GM18867 (cell line): Measurements from ENCODE around the gene UNC5C.

Experiments used
- ATAC-seq: cut with Tn5 transposase; IDR thresholded peaks from one replicate; pipeline ENCODE4 v1.9.1; 2021; ENCODE audit warnings: mild to moderate bottlenecking, moderate library complexity; ENCODE audit not compliant: unreplicated experiment

The UNC5C gene

DNA sequence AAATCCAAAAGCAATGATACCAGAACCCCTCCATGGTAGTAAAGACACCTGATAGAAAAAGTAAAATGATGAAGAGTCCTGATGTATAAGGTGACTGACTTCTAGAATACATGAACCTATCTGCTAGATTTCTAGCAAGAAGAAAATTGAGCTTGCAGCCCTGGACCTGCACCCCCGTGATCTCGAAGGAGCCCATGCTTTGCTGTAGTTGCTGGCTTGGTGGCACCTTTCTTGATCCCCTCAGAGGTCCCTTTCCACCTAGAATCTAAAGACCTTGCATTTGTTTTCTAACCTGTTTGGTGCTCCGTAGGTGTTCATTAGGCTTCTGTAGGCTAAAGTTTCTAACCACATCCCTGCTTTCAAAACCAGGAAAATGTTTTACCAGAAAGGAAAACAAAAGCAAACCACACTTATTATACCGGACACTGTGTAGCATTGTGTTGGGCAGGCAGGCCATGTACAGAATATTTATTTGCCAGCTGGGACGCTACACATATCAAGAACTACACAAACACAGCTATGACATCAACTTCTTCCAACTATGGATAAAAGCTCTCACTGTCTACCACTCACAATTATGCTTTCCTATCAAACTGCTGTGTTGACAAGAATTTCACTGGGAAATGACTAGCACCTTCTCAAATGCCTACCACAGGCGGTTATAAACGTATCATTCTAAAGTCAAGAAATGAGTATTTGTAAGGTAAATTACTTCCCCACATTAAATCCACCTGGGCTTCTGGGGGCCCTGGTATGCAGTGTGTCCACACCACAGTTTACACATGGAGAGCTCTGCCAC lies 316.2 kb downstream of the UNC5C start:
- no peak for ATAC-seq

DNA sequence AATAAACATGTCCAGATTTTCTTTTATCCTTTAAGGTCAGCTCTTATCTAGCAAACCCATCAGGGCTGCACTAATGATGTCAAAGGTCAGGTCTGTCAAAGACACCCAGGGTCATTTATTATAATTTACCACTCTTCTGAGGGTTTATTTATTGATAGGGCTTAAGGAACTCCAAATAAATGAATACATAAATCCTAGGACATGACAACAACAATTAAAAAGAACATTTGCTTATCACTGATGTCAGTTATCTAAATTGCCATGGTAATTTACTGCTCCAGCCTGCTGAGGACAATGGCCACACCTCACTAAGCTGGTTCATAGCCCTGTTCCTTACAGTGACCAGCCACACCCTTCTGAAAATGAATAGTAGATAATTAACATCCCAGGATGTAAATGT lies 317.1 kb downstream of the UNC5C start:
- ATAC-seq = no peak

DNA sequence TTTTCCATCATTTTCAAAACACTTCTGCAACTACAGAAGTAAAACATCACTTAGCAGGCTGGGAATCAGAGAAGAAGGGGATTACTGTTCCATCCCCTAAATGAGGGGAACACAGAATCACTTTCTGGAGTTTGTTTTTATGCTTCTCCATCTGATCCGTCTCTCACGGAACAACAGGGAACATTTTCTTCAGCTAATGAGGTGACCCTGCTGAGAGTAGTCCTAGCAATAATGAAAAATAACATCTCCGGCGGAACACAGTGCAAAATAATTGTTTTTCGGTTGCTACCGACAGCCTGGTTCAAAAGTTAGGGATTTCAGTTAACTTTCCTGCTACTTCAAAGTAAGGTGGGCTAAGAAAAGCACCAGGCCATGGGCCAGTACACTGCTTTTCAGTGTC lies 322.9 kb downstream of the UNC5C start:
- no peak for ATAC-seq

DNA sequence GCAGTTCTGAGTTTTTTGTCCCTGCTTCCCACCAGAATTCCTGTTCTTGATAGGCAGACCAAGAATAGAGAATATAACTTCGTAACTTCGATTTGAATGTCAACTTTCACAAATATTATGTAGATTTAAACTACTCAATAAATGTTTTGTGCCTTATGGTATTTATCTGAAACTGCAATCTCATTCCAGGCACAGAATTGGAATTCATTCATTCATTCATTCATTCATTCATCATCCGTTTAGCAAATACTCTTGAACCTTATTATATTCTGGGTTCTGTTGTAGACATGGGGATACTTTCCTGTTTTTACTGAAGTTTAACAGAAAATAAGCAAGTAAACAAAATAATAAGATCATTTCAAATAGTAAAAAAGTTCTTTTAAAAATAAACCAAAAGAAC lies 324.4 kb downstream of the UNC5C start:
- no peak for ATAC-seq

DNA sequence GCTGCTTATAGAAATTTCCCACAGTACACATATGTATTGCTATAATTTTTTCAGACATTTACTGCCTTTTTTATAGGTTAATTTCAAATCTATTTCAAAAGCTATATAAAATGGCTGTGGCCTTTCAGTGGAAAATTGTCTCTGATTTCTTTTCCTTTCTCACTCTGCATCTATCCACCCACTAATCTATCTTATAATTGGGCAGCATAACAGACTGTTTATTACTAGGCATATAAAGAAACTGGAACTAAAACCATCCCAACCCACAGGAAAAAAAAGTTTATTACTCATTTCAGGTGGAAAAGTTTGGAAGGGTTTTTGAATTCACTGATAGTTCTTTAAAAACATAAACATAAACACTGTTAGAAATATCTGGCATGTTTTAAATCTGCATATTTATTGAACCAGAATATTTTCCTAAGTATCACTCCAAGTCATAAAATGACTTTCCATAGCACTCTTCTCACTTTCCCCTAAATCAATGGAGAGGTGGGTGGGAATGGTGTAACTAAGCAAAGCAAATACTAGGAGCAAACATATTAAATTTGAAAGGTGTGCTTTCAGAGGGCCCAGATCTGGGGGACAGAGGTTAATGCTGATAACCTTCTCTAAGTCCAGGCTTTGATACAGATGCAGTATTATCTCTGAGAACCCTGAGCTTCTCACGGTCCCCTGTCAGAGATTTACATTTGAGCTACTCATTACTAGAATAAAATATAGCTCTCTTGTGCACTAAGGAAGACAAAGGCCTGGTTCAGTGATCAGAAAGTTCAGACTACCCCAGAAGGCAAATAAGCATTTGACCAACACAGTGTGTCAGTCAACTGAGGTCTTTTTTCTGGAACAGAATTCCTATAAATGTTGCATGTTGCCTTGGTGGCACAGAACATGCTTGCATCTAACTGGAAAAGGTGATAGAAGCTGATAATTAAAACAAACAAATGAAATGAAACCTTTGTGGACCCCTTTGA lies 328.3 kb downstream of the UNC5C start:
- no peak for ATAC-seq

DNA sequence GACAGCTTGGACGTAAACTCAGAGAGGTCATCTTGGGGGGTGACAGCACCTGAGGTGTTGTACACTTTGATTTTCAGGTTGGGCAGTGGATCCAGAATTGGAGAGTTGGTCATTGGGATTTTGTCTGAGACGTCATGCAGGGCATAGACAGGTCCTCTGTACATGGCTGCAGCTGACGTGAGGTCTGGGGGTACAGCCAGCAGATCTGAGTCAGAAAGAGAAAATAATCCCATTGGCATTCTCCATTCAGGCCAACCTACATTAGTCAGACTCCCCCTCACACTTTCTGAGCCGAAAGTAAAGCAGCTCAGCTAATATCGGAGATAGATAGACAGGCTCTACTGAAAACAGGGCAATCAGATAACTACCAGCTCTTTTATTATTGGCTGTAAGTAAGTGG lies 329.7 kb downstream of the UNC5C start:
- ATAC-seq = no peak

DNA sequence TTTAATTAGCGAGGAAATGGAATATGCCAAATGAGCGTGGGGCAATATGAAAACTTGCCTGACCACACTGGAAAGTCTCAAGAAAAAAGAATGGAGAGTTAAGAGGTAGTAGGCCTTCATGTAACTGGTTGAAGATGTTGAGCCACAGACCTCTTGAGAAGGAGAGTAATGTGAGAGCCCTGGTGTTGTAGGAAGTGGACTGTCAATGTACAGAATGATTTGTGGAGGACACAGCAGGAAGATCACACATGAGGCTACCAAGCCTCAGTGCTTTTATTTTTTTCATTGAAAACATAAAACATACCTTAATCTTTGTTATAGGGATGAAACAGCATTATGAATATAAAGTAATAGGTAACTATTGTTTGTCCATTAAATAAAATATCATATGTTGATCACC lies 331.6 kb downstream of the UNC5C start:
- no peak for ATAC-seq

DNA sequence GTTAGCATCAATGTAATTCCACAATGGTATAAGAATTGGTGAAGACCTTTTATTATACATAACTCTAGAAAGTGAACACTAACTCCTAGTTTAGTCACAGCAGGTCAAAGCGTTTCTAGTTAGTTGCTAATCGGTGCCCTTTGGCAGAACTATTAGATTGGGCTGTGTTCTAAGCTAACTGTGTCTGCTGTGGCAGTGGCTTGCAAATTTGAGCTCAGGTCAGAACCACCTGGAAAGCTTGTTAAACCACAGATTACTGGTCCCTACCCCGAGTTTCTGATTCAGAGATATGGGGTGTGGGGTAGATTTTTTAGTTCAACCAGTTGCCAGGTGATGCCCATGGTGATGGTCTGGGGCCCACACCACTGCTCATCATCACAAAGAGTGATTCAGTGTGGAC lies 332.1 kb downstream of the UNC5C start:
- ATAC-seq = no peak

DNA sequence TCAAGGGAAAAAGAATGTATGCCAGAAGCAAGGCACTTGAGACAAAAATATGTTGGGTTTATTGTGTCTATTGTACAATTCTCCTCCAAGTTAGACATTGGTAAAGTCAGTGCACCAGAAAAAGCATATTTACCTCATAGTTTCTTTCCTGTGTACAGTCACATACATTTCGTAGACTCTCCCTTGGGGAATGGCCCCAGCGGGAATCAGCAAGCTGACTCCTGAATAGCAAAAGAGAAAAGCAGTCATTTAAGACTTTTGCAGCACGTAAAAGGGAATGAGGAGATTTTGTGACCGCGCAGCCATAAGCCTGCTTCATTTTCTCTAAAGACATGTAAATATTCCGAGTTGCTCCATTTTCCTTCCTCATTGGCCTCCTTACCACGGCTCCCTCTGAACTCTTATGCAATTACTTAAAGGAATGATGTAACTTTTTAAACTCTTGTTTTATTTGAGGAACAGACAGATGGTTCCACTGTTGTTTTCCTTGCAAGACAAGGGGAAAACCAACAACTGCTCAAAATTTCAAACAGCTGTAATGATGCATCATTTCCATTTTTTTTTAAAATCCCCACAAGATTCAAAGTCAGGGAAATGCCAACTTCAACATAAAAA lies 332.7 kb downstream of the UNC5C start:
- ATAC-seq = no peak

DNA sequence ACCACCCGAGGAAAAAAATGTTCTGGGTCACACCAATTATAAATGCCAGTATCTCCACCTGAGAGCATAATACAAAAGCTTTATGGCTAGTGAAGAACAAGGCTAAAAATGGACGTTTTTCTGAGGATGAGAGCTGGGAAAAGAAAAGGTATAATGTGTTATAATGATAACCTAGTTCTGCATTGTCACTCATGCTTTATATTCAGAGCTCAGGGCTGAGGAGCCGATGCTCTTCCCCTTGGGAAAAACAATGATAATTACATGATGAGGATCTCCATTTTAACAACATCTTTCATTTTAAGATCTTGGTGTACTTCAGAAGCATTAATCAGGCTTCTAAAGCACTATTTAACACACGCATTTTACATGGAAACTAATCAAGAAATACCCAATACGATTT lies 333.7 kb downstream of the UNC5C start:
- ATAC-seq = no peak

DNA sequence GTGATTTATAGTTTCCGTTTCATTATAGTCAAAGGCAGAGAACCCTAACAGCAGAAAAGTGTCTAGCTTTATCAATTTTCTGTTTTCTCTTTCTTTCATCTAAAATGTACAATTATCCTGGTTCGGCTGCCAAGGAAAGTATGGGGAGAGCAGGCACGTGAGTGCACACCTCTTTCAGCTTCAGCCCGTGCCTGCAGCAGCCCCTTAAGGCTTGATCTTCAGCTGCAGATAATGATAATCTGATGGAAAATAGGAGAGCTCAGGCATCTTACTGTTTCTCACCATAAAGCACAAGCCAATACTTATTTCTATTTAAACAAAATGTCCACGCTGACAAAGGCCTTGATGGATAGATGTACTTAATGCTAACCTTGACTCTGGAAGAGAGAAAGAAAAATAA lies 334.4 kb downstream of the UNC5C start:
- ATAC-seq = no peak

DNA sequence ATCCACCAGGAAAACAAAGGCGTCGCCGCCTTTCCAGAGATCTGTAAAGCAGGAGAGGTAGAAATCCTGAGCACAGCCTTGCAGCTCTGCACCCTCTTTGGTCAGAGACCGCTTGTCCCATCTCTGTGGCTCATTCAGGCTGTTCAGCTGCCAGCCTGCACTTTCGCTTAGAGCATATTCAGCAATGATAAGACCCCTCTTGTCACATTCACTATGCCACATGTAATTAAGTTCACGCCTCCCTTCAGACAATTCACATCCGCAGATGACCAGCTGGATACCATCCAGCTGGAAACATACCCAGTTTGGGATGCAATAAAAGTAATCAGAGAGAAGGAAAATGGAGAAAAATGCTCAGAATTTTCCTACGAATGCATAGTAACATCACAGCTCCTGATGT lies 335.4 kb downstream of the UNC5C start:
- ATAC-seq = no peak

DNA sequence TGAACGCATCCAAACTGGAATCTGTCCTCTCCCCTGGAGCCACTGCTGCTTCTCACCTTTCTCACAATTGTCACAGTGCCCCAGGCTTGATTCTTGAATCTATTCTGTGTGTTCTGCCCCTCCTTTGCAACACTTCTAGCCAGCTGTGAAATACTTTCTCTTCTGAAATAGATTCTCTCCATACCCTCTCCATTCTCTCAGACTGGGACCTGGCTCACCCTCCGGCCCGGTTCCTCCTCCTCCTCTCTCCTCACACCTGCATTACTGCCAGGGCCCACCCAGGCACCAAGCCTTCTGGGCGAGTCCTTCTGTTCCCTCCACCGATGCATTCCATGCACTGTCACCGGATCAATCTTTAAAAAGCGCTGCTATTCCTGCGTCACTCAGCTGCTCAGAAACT lies 336.1 kb downstream of the UNC5C start:
- no peak for ATAC-seq

DNA sequence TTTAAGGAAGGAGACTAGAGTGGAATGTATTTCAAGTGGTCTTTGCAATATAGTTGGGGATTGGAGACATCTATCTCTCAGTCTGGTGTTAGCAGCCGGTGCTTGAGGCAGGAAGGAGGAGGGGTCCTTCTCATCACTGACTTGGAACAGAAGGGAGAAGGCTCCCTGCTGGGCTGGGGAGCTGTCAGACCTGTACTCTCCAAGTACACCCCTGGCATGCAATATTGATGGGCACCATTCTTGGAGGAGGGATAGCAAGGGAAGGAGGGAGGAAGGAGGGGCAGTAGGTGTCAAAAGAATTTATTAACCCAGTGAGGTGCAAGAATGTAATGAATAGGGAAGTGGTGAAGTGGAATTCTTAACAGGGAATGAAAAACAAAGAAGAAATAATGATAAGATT lies 338.8 kb downstream of the UNC5C start:
- no peak for ATAC-seq

DNA sequence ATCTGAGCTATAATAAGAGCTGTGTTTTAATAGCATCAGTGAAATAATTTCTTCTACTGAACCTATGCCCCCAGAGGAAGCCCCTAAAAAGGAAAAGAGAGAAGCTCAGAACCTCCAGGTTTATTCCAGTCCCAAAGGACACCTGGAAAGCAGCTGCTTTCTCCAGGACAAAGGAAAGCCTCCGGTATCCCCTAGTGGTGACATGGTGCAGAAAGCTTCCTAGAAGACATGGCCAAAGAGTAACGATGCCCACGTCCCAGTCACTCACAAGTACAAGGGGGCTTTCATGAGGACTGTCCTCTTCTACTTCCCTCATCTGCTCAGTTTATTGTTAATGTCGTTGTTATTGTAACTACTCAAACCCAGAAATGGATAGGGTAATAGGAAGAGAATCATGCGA lies 343.9 kb downstream of the UNC5C start:
- ATAC-seq = no peak

DNA sequence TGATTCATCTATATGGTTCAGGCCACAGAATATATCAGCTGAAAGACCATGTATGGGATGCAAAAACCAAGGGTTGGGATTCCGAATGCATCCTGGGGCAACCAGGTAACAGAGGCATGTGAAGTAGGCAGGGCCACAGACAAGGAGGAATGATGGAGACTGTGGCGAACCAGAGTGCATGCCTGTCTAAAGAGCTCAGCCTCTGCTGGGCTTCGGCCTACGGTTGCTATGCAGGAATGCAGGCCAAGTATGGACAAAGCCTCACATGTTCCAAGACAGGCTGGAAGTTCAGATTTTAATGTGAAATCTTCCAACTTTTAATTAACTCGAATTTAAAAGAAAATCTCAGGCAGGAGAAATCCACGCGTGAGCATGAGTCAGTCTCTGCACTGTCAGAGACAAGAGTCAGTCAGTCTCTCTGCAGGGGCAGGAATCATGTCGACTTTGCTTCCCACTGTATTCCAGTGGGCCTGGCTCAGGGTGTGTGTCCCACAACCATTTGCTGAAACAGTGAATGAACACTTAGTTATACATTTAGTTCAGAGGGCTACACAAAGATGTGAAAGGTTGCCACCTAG lies 344.4 kb downstream of the UNC5C start:
- no peak for ATAC-seq

DNA sequence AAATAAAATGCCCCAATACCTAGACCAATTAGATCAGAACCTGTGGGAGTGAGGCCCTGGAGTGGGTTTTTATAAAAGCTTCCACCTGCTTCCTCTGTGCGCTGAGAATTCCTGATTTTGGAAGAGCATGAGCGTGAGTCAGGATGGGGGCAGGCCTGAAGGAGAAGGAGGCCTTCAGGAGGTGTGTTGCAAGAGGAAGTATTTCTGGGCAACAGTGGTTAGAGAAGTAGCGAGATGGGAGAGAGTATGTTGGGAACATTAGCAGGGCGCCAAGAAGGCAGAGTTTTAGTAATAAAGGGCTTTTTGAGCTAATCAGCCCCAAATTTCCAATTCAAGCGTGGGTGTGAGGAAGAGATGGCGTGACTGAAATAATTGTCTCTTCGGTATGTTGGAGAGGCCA lies 349.8 kb downstream of the UNC5C start:
- ATAC-seq = no peak

DNA sequence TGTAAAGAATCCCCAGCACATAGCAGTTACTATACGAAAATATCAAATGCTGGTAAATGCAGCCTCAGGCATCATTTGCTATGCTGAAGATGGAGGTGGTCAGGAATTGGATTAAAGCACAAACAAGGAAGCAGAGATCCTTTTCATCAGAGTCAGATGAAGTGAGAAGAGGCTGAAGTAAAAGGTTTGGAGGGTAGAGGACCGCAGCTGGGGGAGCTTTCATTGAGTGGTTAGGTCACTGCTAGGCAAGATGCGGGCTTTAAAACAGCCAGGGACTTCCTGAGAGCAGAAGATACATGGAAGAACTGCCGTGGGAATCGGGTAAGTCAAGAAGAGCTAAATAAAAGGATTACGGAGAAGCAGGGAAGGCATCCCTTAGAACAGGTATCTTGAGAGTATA lies 351.4 kb downstream of the UNC5C start:
- no peak for ATAC-seq

DNA sequence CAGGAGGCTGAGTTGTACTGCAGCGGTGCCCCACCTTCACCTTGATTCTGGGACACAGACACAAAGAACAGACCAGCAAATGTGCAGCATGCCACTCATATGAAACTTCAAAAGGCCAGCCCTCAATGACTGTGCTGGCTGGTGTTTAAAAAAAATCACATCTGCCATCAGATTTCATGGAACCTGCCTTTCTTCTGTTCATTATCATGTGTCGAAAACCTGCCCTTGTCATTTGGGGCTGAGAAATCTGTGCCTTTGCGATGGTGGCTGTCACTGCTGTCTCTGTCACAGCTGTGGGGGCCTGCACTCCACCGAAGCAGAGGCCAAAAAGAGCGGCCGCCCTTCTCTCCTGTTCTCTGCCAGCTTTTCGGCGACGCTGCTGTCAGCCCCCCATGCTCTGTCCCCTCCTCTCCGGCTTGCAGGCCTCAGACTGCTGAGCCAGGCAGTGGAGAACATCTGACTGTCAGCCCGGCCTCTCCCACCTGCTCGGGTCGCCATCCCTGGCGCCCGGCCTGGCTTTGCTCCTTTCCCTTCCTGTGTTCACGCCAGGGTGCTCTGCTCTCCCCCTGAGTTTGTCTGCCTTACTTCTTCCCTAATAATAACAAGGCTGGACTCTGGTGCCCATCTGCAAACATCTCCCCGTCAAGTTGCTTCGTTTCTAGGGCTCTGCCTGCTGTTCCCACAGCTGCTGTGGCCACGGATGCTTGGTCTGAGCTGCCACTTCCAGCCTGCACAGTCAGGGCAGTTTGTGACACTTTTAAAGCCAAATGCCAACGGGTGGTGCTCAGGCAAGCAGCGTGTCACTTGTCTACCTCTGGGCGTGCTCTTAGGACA lies 355.2 kb downstream of the UNC5C start:
- no peak for ATAC-seq

DNA sequence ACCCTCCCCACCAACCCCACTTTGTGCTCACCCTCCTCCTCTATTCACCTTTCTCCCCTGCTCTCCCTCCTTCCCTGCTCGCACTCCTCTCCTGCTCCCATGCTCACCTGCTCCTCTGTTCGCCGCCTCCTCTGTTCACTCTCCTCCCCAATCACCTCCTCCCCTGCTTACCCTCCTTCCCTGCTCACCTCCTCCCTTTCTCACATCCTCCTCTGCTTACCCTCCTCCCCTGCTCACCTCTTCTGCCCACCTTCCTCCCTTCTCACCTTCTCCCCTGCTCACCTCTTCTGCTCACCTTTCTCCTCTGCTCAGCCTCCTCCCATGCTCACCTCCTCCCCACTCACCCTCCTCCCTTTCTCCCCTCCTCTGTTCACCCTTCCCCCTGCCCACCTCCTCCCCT lies 357.2 kb downstream of the UNC5C start:
- no peak for ATAC-seq
